Activated T-cell treated with anti-CD3 and anti-CD28 coated beads, Interleukin-2, amount 50 U/mL, for 72 hours (primary cell): ENCODE data around the gene LRMDA. TPM values are rescaled to one million over a fixed set of nuclear protein-coding genes. Genes with fewer than 3 reads are reported as not detected.

ENCODE experiments used
- ATAC-seq, 2 donors: fragments of 150-1000 bp; cut with Tn5 transposase; replicated peaks in 1 of 2; 2 replicates each; pipeline ENCODE4 v1.10.0; 2021; ENCODE audit warnings: moderate library complexity in 2 of 2, mild to moderate bottlenecking in 1 of 2
- DNase-seq, 2 donors: peaks; one replicate each; pipeline ENCODE4 v3.0.0; 2021 to 2022; ENCODE audit warnings: mixed read lengths in 1 of 2
- H3K27ac Mint-ChIP-seq: one replicate; pipeline ENCODE4 v1.8.0; 2022; ENCODE audit warnings: mild to moderate bottlenecking, moderate library complexity, mixed read lengths
- H3K27me3 Mint-ChIP-seq: one replicate; pipeline ENCODE4 v1.8.0; 2022; ENCODE audit warnings: low read depth, mixed read lengths
- H3K36me3 Mint-ChIP-seq, 2 donors: one replicate each; pipeline ENCODE4 v1.8.0; 2022; ENCODE audit warnings: mixed read lengths in 2 of 2, mild to moderate bottlenecking in 1 of 2; ENCODE audit not compliant: insufficient read depth in 2 of 2
- H3K4me1 Mint-ChIP-seq: one replicate; pipeline ENCODE4 v1.8.0; 2022; ENCODE audit warnings: low read depth, mixed read lengths
- H3K4me3 Mint-ChIP-seq, 2 donors: one replicate each; pipeline ENCODE4 v1.8.0; 2022; ENCODE audit warnings: mild to moderate bottlenecking in 2 of 2, mixed read lengths in 2 of 2, moderate library complexity in 2 of 2
- H3K9me3 Mint-ChIP-seq, 2 donors: one replicate each; pipeline ENCODE4 v1.8.0; 2022; ENCODE audit warnings: mixed read lengths in 2 of 2
- total RNA-seq, 2 donors: library from RNA; stranded (reverse); gene quantifications; one replicate each; pipeline ENCODE4 v1.2.3, GENCODE V29; 2022

The LRMDA gene
- total RNA-seq, 2 donors from 2014 or later = not detected

DNA sequence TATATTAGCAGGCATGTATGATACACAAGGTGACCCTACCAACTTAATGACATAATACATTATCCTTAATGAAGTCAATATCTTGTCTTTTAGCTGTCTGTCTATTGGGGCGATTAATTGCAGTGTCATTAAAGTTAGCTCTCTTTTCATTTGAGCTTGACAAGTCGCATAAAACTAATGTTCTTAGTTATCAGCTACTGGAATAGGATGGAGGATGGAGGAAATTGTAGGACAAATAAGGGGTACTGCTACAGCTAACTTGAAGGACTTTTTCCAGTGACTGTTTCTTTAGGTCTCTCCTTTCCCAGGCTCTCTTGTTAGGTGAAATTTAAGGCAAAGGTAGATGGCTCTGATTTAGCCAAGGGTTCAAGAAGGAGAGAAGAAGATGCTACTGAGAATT lies 506.4 kb downstream of the LRMDA start:
- ATAC-seq = no peak
- Mint-ChIP-seq H3K27me3 (peaks cover 7% of the 10 kb centered on the region), H3K27ac (no peak overlapping the region), H3K9me3 (no peaks in the 10 kb centered on the region), H3K4me1 (no peaks in the 10 kb centered on the region), H3K4me3 (no peak overlapping the region), H3K36me3 (no peaks in the 10 kb centered on the region)
- DNase-seq = no peak

DNA sequence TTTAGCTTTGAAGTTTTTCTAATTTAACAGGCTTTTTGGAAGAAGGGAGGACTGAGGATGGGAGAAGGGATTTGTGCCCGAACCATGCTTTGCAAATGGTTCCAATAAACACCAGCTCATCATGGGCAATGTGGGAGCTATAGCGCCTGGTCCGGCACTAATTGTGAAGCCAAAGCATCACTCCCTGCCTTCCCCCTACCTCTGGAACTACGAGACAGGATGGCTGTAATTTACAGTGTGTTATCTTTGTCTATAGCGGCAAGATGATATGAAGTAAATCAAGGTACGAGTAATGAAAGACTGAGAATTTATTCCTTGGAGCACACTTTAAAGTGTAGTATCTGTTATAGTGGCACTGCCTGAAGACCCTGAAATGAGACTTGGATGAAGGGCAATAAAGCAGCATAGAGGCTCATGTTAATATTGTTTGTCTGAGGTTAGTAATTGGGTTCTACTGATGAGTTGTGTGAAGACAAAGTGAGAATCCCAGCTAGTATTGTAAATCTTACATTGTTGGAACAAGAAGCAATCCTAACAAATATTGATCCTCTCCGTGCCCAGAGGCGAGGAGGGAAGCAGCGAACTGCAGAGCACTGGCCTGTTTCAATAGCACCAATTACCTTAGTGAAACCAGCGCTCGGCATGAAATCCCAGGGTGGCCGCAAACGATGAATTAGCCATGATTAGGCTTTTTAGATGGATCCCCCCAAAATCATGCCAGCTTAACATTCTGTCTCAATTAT lies 507.1 kb downstream of the LRMDA start:
- no peaks in the 10 kb centered on the region for H3K36me3 Mint-ChIP-seq
- H3K27me3 Mint-ChIP-seq = peaks cover 7% of the 10 kb centered on the region

DNA sequence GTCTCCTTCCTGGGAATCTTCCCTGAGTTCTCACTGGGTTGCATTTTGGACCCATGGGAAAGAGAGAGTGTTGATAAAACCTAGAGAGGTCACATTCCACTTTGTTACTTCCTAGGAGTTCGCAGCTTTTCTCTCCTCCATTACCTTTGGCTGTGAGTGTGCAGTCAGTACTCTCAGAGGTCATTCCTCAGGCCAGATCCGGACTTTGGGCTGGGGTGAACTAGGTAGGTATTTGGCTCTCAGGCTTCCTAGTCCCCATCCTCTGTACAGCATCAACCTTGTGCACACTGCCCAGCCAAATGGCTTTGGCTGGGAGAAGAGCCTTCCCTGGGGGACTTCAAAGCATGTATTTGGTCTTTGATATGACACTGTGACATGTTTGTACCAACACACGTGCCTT lies 508.1 kb downstream of the LRMDA start:
- no peak overlapping the region for H3K27ac Mint-ChIP-seq
- H3K4me1 Mint-ChIP-seq = no peaks in the 10 kb centered on the region
- H3K36me3 Mint-ChIP-seq = no peaks in the 10 kb centered on the region
- H3K4me3 Mint-ChIP-seq = no peak overlapping the region
- ATAC-seq (no peak), DNase-seq (no peak)
- H3K27me3 Mint-ChIP-seq = peaks cover 7% of the 10 kb centered on the region
- peaks cover 0 to 3% of the 10 kb centered on the region in 2 donors for H3K9me3 Mint-ChIP-seq

More for the DNA sequence above, 507.1 kb downstream of the LRMDA start:
- H3K4me3 Mint-ChIP-seq = no peak overlapping the region
- ATAC-seq (no peak), DNase-seq (no peak)
- no peak overlapping the region for H3K27ac Mint-ChIP-seq
- H3K4me1 Mint-ChIP-seq = no peaks in the 10 kb centered on the region
- H3K9me3 Mint-ChIP-seq = no peaks in the 10 kb centered on the region

DNA sequence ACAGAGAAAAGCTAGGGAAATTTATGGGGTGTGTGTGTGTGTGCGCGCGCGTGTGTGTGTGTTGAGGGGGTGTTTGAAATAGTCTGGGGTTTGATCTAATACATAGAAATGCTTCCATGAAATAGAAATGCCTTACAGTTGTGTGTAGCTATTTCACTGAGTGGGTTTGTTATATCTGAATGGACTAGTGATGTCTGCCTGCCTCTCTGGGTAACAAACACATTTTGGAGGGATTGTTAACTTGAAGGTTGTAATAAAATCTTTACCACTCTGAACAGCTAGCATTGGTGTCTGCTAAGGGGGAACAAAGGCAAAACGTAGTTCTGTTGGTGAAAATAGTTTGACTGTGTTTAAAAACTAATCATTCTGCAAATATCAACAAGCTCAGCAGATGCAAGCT lies 509.3 kb downstream of the LRMDA start:
- Mint-ChIP-seq H3K27ac (no peak overlapping the region), H3K9me3 (peaks cover 0 to 7% of the 10 kb centered on the region in 2 donors), H3K4me3 (no peak overlapping the region), H3K4me1 (no peaks in the 10 kb centered on the region), H3K36me3 (no peaks in the 10 kb centered on the region), H3K27me3 (no peaks in the 10 kb centered on the region)
- DNase-seq = no peak
- no peak for ATAC-seq

DNA sequence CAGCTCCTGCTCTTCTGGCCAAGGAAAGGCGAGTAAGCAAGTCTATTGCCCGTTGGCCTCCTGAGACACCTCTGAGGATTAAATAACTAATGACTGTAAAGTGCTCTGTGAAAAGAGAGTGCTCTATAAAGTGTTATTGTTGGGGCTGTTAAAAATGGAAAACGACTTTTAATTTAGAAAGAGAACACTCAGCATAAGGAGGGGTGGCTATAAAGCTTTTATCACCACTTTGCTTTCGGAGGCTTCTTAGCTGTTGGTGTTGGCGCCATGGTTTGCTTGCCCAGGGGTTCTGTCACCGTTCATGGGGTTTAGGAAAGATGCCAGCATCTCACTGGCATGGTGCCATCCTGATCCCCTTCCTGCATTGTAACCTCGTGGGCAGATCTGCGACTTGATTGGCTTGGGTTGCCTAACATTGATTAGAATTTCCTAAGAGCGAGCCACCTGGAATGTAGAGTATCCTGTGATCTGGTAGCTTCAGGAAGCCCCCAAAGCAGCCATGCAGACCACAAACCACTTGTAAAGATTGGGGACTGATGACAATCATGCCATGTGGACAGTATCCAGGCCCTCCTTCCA lies 509.9 kb downstream of the LRMDA start:
- H3K4me1 Mint-ChIP-seq = no peaks in the 10 kb centered on the region
- no peaks in the 10 kb centered on the region for H3K36me3 Mint-ChIP-seq
- H3K27me3 Mint-ChIP-seq = no peaks in the 10 kb centered on the region
- H3K4me3 Mint-ChIP-seq = no peak overlapping the region
- peaks cover 0 to 7% of the 10 kb centered on the region in 2 donors for H3K9me3 Mint-ChIP-seq
- DNase-seq = no peak
- H3K27ac Mint-ChIP-seq = no peak overlapping the region
- ATAC-seq = no peak

- no peak for ATAC-seq
- no peaks in the 10 kb centered on the region for H3K36me3 Mint-ChIP-seq
- no peak for DNase-seq
- no peaks in the 10 kb centered on the region for H3K4me1 Mint-ChIP-seq
- H3K9me3 Mint-ChIP-seq = peaks cover 0 to 9% of the 10 kb centered on the region in 2 donors
- H3K4me3 Mint-ChIP-seq = no peak overlapping the region
- no peak overlapping the region for H3K27ac Mint-ChIP-seq
- no peaks in the 10 kb centered on the region for H3K27me3 Mint-ChIP-seq
Observed at GRCh38 chr10:75944061-75944460, 512.6 kb downstream of the LRMDA start.

GRCh38 chr10:75948583-75948982 lies 517.2 kb downstream of the LRMDA start:
- Mint-ChIP-seq H3K27ac (no peak overlapping the region), H3K4me3 (no peak overlapping the region), H3K36me3 (no peaks in the 10 kb centered on the region), H3K4me1 (no peaks in the 10 kb centered on the region), H3K9me3 (peaks cover 2 to 9% of the 10 kb centered on the region in 2 donors), H3K27me3 (no peaks in the 10 kb centered on the region)
- ATAC-seq (no peak), DNase-seq (no peak)

GRCh38 chr10:75950307-75950706 lies 518.9 kb downstream of the LRMDA start:
- DNase-seq (no peak), ATAC-seq (no peak)
- H3K4me3 Mint-ChIP-seq = no peak overlapping the region
- no peak overlapping the region for H3K27ac Mint-ChIP-seq
- no peaks in the 10 kb centered on the region for H3K27me3 Mint-ChIP-seq
- peaks cover 2% of the 10 kb centered on the region in 2 donors for H3K9me3 Mint-ChIP-seq
- no peaks in the 10 kb centered on the region for H3K4me1 Mint-ChIP-seq
- H3K36me3 Mint-ChIP-seq = no peaks in the 10 kb centered on the region

GRCh38 chr10:75950997-75951589 lies 519.7 kb downstream of the LRMDA start:
- no peaks in the 10 kb centered on the region for H3K4me1 Mint-ChIP-seq
- no peak overlapping the region for H3K27ac Mint-ChIP-seq
- DNase-seq (no peak), ATAC-seq (no peak)
- H3K36me3 Mint-ChIP-seq = no peaks in the 10 kb centered on the region
- H3K4me3 Mint-ChIP-seq = no peak overlapping the region
- H3K27me3 Mint-ChIP-seq = no peaks in the 10 kb centered on the region
- peaks cover 2% of the 10 kb centered on the region in 2 donors for H3K9me3 Mint-ChIP-seq

GRCh38 chr10:75951627-75952026 lies 520.2 kb downstream of the LRMDA start:
- no peak for ATAC-seq
- Mint-ChIP-seq H3K4me1 (no peaks in the 10 kb centered on the region), H3K27me3 (no peaks in the 10 kb centered on the region)

DNA sequence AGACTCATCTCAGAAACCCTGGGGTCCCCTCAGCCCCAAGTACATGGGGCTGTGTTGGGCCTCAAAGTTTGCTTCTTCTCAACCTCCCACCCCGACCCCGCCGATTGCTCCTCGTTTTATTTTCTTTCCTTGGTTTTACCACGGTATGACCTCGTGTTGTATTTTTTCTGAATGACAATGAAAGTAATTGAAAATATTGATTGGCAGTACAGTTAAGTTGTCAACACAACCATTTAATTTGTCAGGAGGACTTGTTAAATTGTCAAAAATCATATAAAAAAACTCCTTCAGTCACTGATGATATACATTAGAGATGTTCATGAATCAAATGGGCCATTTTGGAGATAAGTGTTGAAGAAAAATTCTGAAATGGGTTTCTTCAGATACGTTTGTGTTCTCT lies 520.7 kb downstream of the LRMDA start:
- Mint-ChIP-seq H3K27me3 (no peaks in the 10 kb centered on the region), H3K27ac (no peak overlapping the region), H3K4me1 (no peaks in the 10 kb centered on the region), H3K4me3 (no peak overlapping the region), H3K9me3 (peaks cover 2% of the 10 kb centered on the region in 2 donors), H3K36me3 (no peaks in the 10 kb centered on the region)
- DNase-seq = no peak
- ATAC-seq = no peak

More at GRCh38 chr10:75951627-75952026, 520.2 kb downstream of the LRMDA start:
- DNase-seq = no peak
- no peak overlapping the region for H3K4me3 Mint-ChIP-seq
- no peaks in the 10 kb centered on the region for H3K36me3 Mint-ChIP-seq
- H3K27ac Mint-ChIP-seq = no peak overlapping the region
- peaks cover 2% of the 10 kb centered on the region in 2 donors for H3K9me3 Mint-ChIP-seq

GRCh38 chr10:75954486-75954885 lies 523.1 kb downstream of the LRMDA start:
- H3K27me3 Mint-ChIP-seq = no peaks in the 10 kb centered on the region
- no peaks in the 10 kb centered on the region for H3K36me3 Mint-ChIP-seq
- no peak for ATAC-seq

GRCh38 chr10:75955973-75956502 lies 524.6 kb downstream of the LRMDA start:
- H3K4me1 Mint-ChIP-seq = no peaks in the 10 kb centered on the region
- ATAC-seq = no peak
- no peaks in the 10 kb centered on the region for H3K9me3 Mint-ChIP-seq
- no peaks in the 10 kb centered on the region for H3K36me3 Mint-ChIP-seq
- H3K27me3 Mint-ChIP-seq = no peaks in the 10 kb centered on the region
- H3K4me3 Mint-ChIP-seq = no peak overlapping the region
- DNase-seq = no peak
- H3K27ac Mint-ChIP-seq = no peak overlapping the region

More at GRCh38 chr10:75954486-75954885, 523.1 kb downstream of the LRMDA start:
- no peak overlapping the region for H3K4me3 Mint-ChIP-seq
- no peaks in the 10 kb centered on the region for H3K4me1 Mint-ChIP-seq
- H3K9me3 Mint-ChIP-seq = peaks cover 0 to 2% of the 10 kb centered on the region in 2 donors
- DNase-seq = no peak
- no peak overlapping the region for H3K27ac Mint-ChIP-seq
